NCI-H2171 treated with DMSO at 0.1 percent for 48 hours (cell line): ENCODE measurements around the gene USF3.
"Not testable (repeated sequence)": the region's sequence is repeated elsewhere in the genome, so short reads cannot be mapped to it uniquely, and the experiment has no call there.

Experiments used
- DNase-seq: peaks from one replicate; lab custom pipeline; 2025; lab: John Stamatoyannopoulos, UW

USF3 gene

GRCh38 chr3:113649174-113649845, 47.1 kb downstream of the USF3 start:
- DNase-seq: peak; percentile 79

- no peak for DNase-seq
Observed at GRCh38 chr3:113648524-113648923, 47.9 kb downstream of the USF3 start.

GRCh38 chr3:113643583-113643982, 52.9 kb downstream of the USF3 start:
- no peak for DNase-seq

- no peak for DNase-seq
Observed at GRCh38 chr3:113638910-113639309, 57.5 kb downstream of the USF3 start.

DNA sequence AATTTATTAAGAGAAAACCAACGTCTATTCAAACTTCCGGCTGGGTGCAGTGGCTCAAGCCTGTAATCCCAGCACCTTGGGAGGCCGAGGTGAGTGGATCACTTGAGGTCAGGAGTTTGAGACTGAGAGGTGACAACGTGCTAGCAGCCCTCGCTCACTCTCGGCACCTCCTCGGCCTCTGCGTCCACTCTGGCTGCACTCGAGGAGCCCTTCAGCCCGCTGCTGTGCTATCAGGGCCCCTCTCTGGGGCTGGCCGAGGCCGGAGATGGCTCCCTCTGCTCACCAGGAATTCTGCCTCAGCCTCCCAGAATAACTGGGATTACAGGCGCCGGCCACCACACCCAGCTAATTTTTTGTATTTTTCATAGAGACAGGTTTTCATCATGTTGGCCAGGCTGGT, 58.7 kb downstream of the USF3 start:
- DNase-seq: no peak

DNA sequence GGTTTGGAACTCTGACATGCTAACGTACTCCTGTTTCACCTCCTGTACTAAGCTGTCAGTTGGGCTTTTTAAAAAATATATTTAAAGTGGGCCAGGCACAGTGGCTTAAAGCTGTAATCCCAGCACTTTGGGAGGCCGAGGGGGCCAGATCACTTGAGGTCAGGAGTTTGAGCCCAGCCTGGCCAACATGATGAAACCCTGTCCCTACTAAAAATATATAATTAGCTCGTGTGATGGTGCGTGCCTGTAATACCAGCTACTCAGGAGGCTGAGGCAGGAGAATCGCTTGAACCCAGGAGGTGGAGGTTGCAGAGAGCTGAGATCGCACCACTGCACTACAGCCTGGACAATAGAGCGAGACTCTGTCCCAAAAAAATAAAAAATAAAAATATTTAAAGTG, 60.4 kb downstream of the USF3 start:
- DNase-seq: not testable (repeated sequence)

DNA sequence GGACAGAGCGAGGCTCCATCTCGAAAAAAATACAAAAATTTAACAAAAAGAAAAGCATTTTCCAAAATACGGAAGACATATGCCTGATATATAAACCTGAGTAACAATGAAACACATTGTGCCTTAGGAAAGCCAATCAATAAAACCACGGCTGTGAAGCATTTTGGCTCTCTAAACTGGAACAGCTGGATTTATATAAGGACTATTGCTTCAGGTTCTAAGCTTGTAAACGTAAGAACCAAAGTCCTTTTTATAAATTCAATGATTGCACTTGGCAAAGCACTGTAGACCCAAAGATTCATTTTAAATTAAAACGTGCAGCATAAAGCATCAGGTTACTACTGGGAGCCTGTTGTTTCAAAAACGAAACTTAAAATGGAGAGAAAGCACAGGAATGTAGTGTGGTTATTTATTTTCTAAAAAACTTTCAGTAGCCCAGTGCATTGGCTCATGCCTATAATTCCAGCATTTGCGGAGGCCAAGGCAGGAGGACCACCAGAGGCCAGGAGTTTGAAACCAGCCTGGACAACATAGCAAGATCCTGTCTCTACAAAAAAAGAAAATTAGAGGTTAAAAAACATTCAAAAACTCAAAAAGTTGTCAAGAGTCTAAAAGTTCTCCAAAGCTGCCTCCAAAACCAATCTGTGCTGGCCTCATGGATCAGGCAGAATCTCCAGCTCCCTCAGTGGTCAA, 61.5 kb downstream of the USF3 start:
- no peak for DNase-seq

DNA sequence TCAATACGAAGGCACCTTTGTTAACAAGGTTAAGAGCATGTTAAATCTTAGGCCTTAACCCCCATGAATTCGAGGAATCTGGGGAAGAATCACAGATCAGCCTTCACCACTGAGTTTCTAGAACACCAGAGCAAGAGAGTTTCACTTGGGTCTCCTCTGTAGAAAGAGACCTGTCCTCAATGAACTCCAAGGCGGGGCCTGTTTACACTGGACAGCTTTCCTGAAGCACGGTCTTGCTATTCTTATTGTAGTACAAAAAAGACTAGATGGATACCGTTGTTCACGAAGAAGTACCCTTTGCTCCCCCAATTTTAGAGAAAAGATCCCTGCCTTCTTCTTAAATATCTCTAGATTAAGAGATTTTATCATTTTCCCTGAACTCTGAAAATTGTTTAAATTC, 64.9 kb downstream of the USF3 start:
- no peak for DNase-seq

DNA sequence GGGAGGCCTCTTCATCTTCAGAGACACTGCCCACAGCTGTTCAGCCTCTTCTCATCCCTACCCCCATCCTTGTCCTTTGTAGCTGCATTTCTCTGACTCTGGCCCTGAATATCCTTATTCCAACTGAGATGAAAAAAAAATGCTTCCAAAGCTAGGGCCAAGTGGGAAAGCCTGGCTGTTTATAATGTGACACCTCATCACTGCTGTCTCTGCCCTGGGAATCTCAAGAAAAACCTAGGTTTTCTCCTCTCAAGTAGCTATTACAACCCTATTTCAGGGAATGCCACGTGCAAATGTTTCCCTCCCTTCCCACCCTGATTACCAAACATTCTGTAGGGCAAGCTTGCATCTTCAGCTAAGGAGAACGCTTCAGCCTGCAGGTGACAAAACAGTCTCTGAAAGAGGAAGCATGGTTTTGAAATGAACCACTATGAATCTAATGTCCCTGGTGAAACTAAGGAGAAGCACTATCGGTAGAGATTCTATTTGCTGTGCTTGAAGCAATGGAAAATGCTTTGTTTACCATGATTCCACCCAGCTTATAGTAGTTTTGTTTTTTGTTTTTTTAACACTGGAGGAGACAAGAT, 65.4 kb downstream of the USF3 start:
- DNase-seq: no peak

DNA sequence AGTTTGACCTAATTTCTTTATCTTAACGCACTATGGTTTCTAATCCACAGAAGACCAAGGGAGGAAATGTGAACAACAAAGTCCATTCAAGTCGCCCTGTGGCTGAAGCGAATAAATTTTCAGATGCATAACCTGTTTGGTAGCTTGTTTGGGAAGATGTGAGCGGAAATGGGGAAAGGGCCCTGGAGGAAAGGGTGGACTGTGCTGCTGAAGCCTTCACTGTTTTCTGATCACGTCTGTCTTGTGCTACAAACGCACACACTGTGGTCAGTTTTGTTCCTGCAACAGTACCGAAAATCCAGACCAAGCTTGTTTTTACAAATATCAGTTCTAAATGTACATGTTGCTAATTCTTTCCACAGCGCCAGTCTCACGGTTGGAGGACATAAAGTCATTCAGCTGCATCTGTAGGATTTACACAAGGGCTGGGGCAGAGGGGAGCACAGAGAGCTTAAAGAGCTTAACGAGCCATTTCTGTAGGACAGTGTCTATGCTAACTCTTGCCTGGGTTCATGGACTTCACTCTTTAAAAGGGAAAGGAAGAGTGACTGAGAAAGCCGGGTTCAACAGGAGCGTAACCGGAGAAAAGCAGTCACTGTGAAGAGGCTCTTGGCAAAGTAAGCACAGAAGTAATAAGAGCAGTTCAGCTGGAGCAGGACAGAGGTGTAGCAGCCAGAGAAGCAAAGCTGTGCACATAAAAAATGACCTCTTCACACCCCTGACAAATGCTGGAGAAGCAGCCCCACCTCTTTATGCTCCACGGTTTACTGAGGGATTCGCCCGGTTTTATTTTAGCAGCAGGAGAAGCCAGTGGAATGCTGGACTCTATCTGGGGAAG, 66.6 kb downstream of the USF3 start:
- no peak for DNase-seq

- no peak for DNase-seq
Observed at GRCh38 chr3:113628788-113629187, 67.7 kb downstream of the USF3 start.

- DNase-seq: no peak
Observed at GRCh38 chr3:113628316-113628715, 68.1 kb downstream of the USF3 start.

- peak; percentile 18 for DNase-seq
Observed at GRCh38 chr3:113626503-113627371, 69.7 kb downstream of the USF3 start.

DNA sequence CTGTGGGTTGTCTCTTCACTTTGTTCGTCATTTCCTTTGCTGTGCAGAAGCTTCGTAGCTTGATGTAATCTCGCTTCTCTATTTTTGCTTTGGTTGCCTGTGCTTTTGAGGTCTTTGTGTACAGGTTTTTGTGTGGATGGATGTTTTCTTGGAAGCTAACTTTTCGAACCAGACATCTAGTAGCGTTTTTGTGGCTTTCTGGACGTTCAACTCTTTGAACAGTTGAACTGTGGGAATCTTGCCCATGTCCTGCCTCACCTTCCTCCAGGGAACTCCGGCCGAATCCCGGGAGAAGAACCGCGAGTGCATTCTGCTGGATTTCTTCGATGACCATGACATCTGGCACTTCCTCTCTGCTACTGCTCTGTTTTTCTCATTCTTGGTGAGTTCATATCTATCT, 70.6 kb downstream of the USF3 start:
- DNase-seq: no peak

GRCh38 chr3:113623811-113624210, 72.6 kb downstream of the USF3 start:
- no peak for DNase-seq

DNA sequence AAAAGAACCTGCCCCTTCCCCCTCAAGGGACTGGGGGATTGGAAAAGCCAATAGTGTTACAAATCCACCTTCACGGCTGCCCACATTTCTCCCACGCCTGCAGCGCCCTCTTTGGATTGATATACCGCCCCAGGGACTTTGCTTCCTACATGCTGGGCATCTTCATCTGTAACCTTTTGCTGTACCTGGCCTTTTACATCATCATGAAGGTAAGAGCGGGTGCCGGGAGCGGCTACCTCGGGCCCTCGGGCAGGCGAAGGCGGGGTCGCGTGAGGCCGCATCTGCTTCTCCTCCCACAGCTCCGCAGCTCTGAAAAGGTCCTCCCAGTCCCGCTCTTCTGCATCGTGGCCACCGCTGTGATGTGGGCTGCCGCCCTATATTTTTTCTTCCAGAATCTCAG, 73.1 kb downstream of the USF3 start:
- DNase-seq: no peak

- no peak for DNase-seq
Observed at GRCh38 chr3:113620091-113620490, 76.4 kb downstream of the USF3 start.

GRCh38 chr3:113617726-113618125, 78.7 kb downstream of the USF3 start:
- no peak for DNase-seq

- DNase-seq: no peak
Observed at GRCh38 chr3:113615976-113616375, 80.5 kb downstream of the USF3 start.

DNA sequence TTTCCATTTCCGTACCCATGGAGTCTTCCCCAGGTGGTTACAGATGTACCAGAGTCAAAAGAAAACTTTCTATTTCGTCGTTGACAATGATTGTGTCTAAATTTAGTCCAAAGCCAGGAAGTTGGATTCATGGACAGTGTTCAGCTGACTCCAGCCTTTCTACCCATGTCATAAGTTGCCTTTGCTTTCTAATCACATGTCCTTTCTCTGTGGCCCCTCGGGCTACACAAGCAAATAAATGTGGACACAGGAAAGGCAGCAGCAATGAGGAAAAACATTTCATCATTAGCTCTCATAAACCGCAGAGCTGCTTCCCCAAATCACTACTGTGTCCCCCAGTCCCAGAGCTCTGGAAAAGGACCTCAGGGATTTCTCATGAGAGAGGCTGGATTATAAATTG, 82.0 kb downstream of the USF3 start:
- no peak for DNase-seq

- DNase-seq: no peak
Observed at GRCh38 chr3:113607219-113607596, 89.2 kb downstream of the USF3 start.
